NCI-H1436 treated with DMSO at 0.1 percent for 48 hours (cell line): Measurements from ENCODE around the gene LGALS3BP.

Experiments used
- DNase-seq: peaks from one replicate; lab custom pipeline; 2025; lab: John Stamatoyannopoulos, UW

Gene LGALS3BP

DNA sequence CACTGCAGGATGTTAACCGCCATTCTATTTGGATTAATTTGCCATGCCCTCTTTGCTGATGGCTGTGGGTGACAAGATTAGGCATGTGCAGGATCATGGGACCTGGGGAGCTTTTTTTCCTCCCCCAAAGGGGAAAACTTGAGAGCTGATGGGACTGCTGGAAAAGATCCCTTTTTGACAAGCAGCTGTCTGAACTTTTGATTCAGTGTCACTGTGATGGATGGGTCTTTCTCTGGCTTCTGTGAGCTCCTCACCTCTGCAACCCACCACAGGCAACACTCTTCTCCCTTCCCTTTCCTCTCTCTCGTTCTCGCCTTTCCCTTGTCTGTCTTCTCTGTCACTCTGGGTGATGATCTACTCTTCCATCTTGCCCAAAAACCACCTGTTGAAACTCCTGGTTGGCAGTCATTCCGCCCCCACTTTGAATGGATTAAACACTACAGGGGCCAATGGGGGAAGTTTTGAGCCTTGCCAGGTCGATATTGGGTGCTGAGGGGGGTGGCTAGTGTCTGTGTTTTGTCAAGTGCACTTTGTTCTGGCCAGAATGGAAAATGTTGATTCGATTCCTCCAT, 32.9 kb upstream of the LGALS3BP start:
- DNase-seq: no peak

DNA sequence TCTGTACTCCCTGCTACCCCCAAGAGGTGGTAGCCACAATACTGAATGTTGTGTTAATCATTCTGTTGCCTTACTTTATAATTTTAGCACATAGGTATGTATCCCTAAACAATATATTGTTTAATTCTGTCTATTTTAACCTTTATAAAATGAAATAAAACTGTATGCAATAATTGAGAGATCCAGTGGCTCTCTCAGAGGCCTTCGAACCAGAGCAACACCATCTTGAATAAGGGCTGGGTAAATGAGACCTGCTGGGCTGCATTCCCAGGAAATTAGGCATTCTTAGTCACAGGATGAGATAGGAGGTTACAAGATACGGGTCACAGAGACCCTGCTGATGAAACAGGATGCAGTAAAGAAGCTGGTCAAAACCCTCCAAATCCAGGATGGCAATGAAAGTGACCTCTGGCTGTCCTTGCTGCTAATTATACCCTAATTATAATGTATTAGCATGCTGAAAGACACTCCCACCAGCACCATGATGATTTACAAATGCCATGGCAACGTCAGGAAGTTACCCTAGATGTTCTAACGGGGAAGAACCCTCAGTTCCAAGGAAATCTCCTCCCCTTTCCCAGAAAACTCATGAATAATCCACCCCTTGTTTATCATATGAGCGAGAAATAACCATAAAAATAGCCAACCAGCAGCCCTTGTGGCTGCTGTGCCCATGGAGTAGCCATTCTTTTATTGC, 31.9 kb upstream of the LGALS3BP start:
- no peak for DNase-seq

DNA sequence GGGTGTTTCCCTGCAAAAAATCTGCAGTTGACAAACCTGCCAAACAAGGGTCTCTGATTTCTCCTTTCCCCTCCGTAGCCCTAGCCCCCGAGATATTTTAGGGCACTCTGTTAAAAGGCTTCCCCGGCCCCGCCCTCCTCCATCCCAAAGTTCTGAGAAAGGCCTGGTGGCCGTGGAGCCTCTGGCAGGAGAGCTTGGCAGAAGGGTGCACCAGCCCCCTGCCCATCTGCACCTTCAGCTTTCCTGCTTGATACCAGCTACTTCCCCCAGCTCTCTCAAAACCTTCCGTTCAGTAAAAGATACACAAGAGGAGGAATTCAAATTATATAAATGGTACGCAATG, 30.6 kb upstream of the LGALS3BP start:
- no peak for DNase-seq

GRCh38 chr17:79009397-79010303, 29.9 kb upstream of the LGALS3BP start, which contains the start of gene CANT1:
TSS of gene CANT1 (minus strand) at chr17:79009764. CDS start at chr17:78997622, 12,142 bp downstream.
- DNase-seq: peak; percentile 15

DNA sequence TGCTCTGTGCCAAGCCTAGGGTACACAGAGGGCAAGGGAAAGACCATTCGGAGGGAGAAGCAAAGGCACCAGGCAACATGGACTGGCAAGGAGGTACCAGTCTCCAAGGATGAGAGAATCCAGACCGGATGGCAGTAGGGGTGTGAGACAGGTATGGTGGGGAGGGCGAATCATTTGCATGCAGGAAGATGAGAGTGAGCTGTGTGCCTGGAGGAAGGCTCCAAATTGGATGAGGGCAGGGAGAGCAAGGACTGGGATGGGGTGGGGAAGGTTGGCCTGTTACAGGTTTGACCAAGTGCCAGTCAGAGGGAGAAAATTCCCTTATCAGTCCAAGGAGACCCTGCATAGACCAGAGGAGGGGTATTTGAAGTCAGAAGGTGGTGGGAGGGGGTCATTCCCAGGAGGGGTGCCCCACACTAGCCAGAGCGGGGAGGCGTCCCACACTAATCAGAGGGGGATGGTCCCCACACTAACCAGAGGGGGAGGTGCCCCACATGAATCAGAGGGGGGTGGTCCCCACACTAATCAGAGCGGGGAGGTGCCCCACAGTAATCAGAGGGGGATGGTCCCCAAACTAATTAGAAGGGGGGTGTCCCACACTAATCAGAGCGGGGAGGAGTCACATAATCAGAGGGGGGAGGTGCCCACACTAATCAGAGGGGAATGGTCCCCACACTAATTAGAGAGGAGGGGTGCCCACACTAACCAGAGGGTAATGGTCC, 29.1 kb upstream of the LGALS3BP start:
- no peak for DNase-seq

DNA sequence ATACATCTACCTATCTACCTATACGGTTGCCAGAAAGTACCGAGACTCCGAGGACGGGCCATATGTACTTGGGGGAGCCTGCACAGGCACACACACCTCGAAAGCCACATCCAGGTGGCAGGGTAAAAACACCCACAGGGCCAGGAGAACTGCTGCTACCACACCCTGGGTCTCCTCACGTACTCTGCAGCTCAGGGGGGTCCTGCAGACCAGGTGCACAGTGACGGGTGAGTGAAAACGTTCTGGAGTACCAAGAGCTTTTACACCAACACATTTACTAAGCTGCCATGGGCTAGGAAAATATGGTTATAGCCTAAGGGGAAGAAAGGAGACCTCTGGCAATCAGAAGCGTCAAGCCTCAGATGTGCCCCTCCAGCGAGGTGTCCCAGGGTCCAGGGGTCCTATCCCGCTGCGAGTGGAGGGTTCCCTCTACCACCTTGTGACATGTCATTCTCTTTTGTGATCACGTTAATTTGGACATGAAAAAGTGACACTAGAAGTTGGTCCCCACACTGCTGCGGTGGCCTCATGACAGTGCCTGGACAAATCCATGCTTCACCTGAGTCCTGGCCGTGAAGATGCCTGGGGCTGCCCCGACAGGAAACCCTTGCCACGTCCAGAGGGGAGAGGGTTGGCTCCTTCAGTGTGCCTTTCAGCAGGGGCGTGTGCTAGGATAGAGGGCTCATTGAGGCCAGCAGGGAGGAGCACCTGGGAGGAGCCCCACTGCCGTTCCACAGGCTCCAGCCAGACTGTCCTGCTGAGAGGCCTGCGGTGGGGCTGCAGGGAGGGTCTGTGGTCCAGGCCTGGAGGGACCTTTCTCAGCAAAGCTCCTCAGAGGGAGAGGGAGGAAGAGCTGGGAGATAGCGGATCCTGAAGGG, 28.0 kb upstream of the LGALS3BP start:
- DNase-seq: no peak

DNA sequence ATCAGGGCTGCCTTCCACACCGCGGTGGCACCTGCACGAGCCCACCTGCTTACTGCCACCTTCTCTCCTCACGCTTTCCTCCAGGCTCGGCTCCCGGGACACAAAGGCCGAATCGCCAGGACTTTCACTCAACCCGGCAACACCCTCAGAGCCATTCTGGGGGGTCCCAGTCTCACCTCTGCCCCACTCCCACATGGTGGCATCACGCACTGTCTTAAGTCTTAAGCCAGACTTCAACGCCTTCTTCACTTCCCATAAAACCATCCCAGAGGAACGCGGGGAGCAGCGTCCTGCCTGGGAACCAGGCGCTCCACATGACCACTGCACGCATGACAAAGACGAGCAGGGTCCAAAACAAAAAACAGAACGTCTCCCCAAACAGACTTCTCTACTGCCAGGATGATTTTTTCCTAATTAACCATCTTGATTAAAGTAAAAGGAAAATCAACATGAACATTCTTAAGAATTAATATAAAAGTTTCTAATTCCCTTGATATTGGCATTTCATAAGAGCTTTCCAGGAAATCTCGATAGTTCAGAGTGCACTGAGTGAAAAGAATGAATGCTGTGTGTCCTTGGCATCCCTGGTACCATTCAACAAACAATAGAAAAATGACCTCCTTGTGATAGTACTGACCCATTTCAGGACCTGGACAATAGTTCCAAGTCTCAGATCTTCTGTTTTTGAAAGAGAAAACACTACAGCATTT, 27.2 kb upstream of the LGALS3BP start:
- DNase-seq: no peak

DNA sequence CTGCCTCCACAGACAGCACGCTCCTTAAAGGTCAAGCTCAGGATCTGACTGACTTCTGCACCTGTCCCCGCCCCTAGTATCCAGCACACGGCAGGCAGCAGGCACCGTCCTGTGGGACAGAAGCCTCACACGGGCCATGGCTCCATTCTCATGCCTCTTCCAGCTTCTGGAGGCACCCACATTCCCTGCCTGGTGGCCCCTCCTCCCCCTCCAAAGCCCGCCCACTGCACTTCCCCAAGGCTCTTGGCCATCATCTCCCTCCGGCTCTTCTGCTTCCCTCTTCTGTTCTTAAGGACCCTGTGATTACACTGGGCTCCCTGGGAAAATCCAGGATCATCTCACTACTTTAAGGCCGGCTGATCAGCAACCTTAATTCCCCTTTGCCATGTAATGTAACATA, 26.3 kb upstream of the LGALS3BP start:
- no peak for DNase-seq

- DNase-seq: peak; percentile 55
Measured at GRCh38 chr17:79005063-79005861, 25.5 kb upstream of the LGALS3BP start.

- no peak for DNase-seq
Measured at GRCh38 chr17:79003661-79004411, 24.1 kb upstream of the LGALS3BP start.

DNA sequence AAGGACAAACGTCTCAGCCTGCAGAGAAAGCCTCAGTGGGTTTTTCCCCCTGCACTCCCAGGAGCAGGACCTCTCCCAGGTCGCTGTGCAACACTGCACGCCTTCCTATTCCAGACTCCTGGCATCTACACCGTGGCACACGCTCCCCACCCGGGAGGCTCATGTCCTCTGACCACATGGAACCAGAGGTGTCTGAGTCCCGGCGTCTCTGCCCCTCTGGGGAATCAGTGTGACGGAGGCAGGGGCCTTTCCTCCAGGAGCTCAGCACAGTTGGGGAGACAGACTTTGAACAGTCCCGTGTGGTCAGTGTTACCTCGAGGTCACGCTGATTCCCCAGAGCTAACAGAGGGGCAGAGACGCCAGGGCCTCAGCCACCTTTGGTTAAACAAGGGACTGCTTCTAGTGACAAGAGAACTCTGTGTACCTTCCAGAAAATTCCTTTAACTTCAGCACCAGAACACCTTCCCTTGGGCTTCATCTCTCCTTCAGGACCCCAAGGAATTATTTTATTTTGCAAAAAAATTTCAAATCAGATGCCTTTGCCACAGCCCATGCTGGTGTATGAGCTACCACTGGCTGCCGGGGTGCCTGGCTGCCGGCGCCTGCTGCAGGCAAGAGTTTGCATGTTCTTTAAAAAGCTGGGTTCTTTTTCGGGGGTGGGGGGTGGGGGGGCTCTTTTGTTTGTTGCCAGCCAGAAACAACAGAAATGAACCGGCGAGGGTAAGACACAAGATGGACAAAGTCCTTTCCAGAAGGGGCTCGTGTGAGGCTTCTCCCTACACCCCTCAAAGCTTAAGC, 23.3 kb upstream of the LGALS3BP start:
- no peak for DNase-seq

GRCh38 chr17:79002291-79002690, 22.6 kb upstream of the LGALS3BP start:
- DNase-seq: no peak

- DNase-seq: no peak
Measured at GRCh38 chr17:79001190-79002020, 21.7 kb upstream of the LGALS3BP start.

DNA sequence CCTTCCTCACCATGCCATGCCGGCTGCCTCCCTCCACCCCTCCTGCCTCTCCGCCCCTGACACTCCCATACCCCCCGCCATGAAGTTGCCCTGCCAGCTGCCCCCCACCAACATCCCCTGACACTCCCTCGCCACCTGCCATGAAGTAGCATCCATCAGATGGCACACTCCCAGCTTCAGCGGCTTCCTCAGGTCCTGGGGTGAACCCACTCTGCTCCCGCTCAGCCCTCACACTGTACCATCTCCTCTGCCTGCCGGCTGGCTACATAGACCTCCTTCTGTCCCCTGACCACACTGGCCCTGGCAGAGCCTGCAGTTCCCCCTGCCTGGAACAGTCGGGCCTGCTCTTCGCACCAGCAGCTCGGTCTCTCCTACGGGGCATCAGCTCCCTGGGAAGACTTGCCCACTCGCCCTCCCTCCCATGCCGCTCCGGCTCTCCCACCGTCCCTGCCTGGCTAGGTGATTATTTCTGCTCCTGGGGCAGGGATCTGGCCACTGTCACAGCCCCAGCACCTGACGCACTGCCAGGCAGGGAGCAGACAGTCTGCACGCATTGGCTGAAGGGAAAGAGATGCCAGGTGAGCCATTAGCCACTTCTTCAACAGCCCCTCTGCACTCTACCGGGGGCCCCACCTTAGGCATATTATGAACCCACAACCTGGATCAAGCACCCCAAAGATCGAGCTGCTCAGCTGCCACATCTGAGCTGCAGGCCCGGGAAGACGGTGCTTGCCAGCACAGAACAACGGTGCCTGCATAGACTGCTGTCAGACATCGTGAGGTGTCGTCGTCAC, 20.9 kb upstream of the LGALS3BP start:
- DNase-seq: no peak

DNA sequence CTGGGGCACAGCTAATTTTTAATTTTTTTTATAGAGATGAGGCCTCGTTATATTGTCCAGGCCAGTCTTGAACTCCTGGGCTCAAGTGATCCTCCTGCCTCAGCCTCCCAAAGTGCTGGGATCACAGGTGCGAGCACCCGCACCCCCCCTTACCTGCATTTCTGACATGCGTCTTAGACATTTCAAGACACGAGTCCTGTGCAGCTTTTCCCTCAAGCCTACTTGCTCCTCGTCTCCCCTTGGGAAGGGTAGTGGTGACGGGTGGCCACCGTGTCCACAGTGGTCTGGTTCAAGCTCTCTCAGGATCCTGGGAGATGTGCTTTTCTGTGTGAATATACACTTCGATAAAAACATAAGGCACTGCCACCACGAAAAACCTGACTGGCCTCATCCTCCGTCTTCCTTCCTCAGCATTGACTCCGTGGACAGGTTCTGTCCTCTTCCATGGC, 20.2 kb upstream of the LGALS3BP start:
- no peak for DNase-seq

GRCh38 chr17:78999056-78999768, 19.5 kb upstream of the LGALS3BP start:
- DNase-seq: no peak
